ENCODE data around the gene TMEM131L.

TMEM131L gene

DNA sequence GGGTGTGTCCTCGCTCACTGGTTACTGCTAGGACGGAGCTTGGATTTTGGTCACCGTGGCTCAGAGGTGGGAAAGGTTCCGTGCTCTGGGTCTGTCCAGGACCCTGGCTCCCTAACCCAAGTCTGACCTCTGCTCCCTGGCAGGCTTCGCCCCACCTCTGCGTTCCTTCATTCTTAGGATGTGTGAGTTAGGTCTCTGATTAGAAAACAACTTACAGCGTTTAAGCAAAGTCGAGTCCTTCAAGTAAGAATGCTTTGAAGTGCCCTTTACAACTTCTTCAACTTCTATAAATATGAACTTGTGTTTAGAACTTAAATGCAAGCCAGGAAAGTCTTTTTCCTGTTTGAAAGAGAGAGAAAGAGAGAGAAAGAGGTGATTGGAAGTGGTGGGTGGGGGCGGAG is 218.8 kb downstream of the TMEM131L start:
- Histone ChIP-seq H3K4me2 (ENCODE audit: low read depth, low read length, poor library complexity, severe bottlenecking) (no peak overlapping the region), H2AFZ (ENCODE audit: low read length) (no peak overlapping the region), H3F3A (ENCODE audit: low read depth) (no peaks in the 10 kb centered on the region), H3K4me1 (ENCODE audit: insufficient read depth, low read length, poor library complexity, severe bottlenecking) (no peaks in the 10 kb centered on the region), H3K9me2 (replicated peaks; ENCODE audit: low read depth, low read length) (no peaks in the 10 kb centered on the region), H3K4me3 (ENCODE audit: low read length, poor library complexity, severe bottlenecking) (no peak overlapping the region), H4K20me1 (ENCODE audit: insufficient read depth, low read length, poor library complexity, severe bottlenecking) (no peaks in the 10 kb centered on the region), H3K79me2 (ENCODE audit: insufficient read depth, low read length) (no peaks in the 10 kb centered on the region), H3K27me3 (ENCODE audit: insufficient read depth, low read length, poor library complexity, severe bottlenecking) (no peaks in the 10 kb centered on the region), H3K9me3 (ENCODE audit: insufficient read depth, low read depth, low read length) (peaks cover 15% of the 10 kb centered on the region; the same call in 1 of the 2 replicates), H3K9ac (ENCODE audit: low read depth, low read length, poor library complexity, severe bottlenecking) (no peak overlapping the region), H3K36me3 (ENCODE audit: insufficient read depth, low read length) (no peaks in the 10 kb centered on the region)
- TF ChIP-seq, protein P1, sequence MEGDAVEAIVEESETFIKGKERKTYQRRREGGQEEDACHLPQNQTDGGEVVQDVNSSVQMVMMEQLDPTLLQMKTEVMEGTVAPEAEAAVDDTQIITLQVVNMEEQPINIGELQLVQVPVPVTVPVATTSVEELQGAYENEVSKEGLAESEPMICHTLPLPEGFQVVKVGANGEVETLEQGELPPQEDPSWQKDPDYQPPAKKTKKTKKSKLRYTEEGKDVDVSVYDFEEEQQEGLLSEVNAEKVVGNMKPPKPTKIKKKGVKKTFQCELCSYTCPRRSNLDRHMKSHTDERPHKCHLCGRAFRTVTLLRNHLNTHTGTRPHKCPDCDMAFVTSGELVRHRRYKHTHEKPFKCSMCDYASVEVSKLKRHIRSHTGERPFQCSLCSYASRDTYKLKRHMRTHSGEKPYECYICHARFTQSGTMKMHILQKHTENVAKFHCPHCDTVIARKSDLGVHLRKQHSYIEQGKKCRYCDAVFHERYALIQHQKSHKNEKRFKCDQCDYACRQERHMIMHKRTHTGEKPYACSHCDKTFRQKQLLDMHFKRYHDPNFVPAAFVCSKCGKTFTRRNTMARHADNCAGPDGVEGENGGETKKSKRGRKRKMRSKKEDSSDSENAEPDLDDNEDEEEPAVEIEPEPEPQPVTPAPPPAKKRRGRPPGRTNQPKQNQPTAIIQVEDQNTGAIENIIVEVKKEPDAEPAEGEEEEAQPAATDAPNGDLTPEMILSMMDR (conservative IDR thresholded peaks at IDR 0.05; ENCODE audit: low read length): no peak
- no peak for TF ChIP-seq EZH2phosphoT487 (IDR thresholded peaks at IDR 0.05; ENCODE audit: borderline replicate concordance)
